Pancreas (tissue), 10 donors: ENCODE data around the gene NOTUM. TPM values are rescaled to one million over a fixed set of nuclear protein-coding genes. Genes with fewer than 3 reads are reported as not detected.

Experiments used
- ATAC-seq, 4 donors: fragments of 200-7000 bp; cut with Tn5 transposase; one replicate each; pipeline versions ENCODE4 v1.8.0 to v1.9.1; 2020; ENCODE audit warnings: mild to moderate bottlenecking in 4 of 4, moderate library complexity in 4 of 4
- DNase-seq, 6 donors: peaks; one replicate each; pipeline ENCODE4 v3.0.0-alpha.2; 2020
- FAIRE-seq: peaks from 2 replicates; lab custom pipeline; 2012; peaks lifted over from hg19 to GRCh38; lab: Jason Lieb, UNC
- H3K27ac ChIP-seq, 4 donors: fragments of 200-600 bp; sonication (generic); 1 replicate in 3 of 4; 2 replicates in 1 of 4; pipeline versions ENCODE4 v1.5.0 to v1.8.0; 2020
- H3K27me3 ChIP-seq, 4 donors: fragments of 200-600 bp; one replicate each; pipeline ENCODE4 v1.8.0; 2021
- H3K36me3 ChIP-seq, 3 donors: fragments of 200-600 bp; sonication (generic) in 1 of 3; one replicate each; pipeline versions ENCODE4 v1.5.0 to v1.8.0; 2020 to 2021
- H3K4me1 ChIP-seq, 3 donors: fragments of 200-600 bp; one replicate each; pipeline ENCODE4 v1.8.0; 2021
- H3K4me3 ChIP-seq, 4 donors: fragments of 200-600 bp; sonication (generic) in 2 of 4; one replicate each; pipeline versions ENCODE4 v1.5.0 to v1.8.0; 2020 to 2021
- H3K9me3 ChIP-seq, 4 donors: fragments of 200-600 bp; one replicate each; pipeline ENCODE4 v1.8.0; 2021
- WGBS, 2 donors: extraction: QIAGEN DNeasy Blood & Tissue Kit; methylation state at CpG; one replicate each; pipeline ENCODE4 v1.1.7; 2013; 5-methylcytosine and 5-hydroxymethylcytosine counted together
- intact Hi-C, 3 donors: fragments of 100-400 bp; cut with DNase I; formaldehyde crosslinking; loops; one replicate each; pipeline versions ENCODE4 v1.11.1 to v1.14.2; 2022
- polyA plus RNA-seq, 2 donors: library from polyadenylated mRNA; stranded (reverse); fragments of 200-250 nt; gene quantifications; one replicate each; pipeline ENCODE4 v1.2.3, GENCODE V29; 2013
- total RNA-seq, 6 donors: library from RNA; stranded (reverse); fragmentation: NEBNext Ultra II Directional in 4 of 6; extraction: Animal tissue kit (Norgen Biotek cat#: 25700) in 4 of 6; gene quantifications; one replicate each; pipeline versions ENCODE4 v1.2.1 to v1.2.4, GENCODE V29; 2021 to 2023
- TF ChIP-seq, protein P1 (sequence below), 4 donors: fragments of 200-600 bp; sonication (generic) in 3 of 4; IDR thresholded peaks; one replicate each; pipeline versions ENCODE4 v1.5.0 to v1.8.0; 2021; ENCODE audit warnings: antibody characterized with exemption in 4 of 4
- donor health status: healthy with polysubstance abuse.
- donor health status: DM: no; HTN: no; CAD: no; lungs with moderate emphysema.
- donor health status: DM: no; HTN: no; CAD: no.
- donor health status: control.
- donor health status: control.
- donor health status: Bipolar disorder and iron deficiency.
- donor health status: DM: yes; HTN: yes; CAD: no.
- donor health status: DM: no; HTN: no; CAD: no.
- donor health status: DM: no; HTN: no; CAD: no.
- donor health status: DM: yes; HTN: yes; CAD: no.

The NOTUM gene
- total and polyA plus RNA-seq, 8 donors: 0.14 to 0.44 (median 0.21) TPM; not detected in 1

- no peak for FAIRE-seq
- DNase-seq: peak in 1 of 6 donors; percentile 68
These were observed 48.3 kb downstream of the NOTUM start for GRCh38 chr17:81912441-81913309.

DNA sequence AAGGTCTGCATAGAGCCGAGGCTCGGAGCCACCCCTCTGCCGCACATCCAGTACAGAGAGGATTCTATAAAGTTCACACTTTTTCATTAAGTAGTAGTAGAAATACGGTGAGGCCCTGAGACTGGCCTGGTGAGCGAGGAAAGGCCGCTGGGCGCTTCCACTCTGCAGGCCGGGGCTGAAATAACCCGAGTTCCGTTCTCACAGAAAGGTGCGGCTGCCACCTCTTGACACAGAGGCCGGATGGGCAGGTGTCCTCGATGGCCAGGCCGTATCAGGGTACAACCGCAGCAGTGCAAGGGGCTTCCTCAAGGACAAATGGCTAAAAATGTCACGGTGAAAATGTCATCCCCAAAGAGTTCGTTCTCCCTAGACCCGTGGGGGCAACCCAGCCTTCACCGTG is 49.0 kb downstream of the NOTUM start:
- peak overlapping the region in 1 of 4 donors; percentile 17 for H3K4me3 ChIP-seq
- H3K36me3 ChIP-seq: peaks cover 0 to 19% (median 15%) of the 10 kb centered on the region in 3 donors
- peak overlapping the region in 2 of 4 donors; percentile 41 to 68 for H3K27ac ChIP-seq
- H3K9me3 ChIP-seq: no peaks in the 10 kb centered on the region
- intact Hi-C loops: no loop called here
- TF ChIP-seq, protein P1, sequence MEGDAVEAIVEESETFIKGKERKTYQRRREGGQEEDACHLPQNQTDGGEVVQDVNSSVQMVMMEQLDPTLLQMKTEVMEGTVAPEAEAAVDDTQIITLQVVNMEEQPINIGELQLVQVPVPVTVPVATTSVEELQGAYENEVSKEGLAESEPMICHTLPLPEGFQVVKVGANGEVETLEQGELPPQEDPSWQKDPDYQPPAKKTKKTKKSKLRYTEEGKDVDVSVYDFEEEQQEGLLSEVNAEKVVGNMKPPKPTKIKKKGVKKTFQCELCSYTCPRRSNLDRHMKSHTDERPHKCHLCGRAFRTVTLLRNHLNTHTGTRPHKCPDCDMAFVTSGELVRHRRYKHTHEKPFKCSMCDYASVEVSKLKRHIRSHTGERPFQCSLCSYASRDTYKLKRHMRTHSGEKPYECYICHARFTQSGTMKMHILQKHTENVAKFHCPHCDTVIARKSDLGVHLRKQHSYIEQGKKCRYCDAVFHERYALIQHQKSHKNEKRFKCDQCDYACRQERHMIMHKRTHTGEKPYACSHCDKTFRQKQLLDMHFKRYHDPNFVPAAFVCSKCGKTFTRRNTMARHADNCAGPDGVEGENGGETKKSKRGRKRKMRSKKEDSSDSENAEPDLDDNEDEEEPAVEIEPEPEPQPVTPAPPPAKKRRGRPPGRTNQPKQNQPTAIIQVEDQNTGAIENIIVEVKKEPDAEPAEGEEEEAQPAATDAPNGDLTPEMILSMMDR (IDR thresholded peaks at IDR 0.05): no peak
- DNase-seq (peak in 1 of 6 donors; percentile 71), FAIRE-seq (no peak), ATAC-seq (no peak)
- H3K4me1 ChIP-seq: peaks cover 12 to 17% (median 15%) of the 10 kb centered on the region in 3 donors
- H3K27me3 ChIP-seq: no peaks in the 10 kb centered on the region
- 72 to 75% methylated on average over 19 of the region's 19 CpGs for WGBS, 2 donors

More at GRCh38 chr17:81912441-81913309, 48.3 kb downstream of the NOTUM start:
- TF ChIP-seq, protein P1 (IDR thresholded peaks at IDR 0.05): no peak
- H3K27ac ChIP-seq: no peak overlapping the region
- peaks cover 0 to 19% (median 15%) of the 10 kb centered on the region in 3 donors for H3K36me3 ChIP-seq
- no peaks in the 10 kb centered on the region for H3K27me3 ChIP-seq
- WGBS, 2 donors: 91 to 96% methylated on average over 32 of the region's 32 CpGs
- H3K9me3 ChIP-seq: no peaks in the 10 kb centered on the region
- no peak overlapping the region for H3K4me3 ChIP-seq
- peaks cover 13 to 22% (median 18%) of the 10 kb centered on the region in 3 donors for H3K4me1 ChIP-seq
- intact Hi-C loops: no loop called here
- no peak for ATAC-seq

GRCh38 chr17:81911277-81911961 is 49.6 kb downstream of the NOTUM start, which contains the start of gene PCYT2:
TSS of gene PCYT2 (minus strand) at chr17:81911399. CDS start at chr17:81911355, 44 bp downstream.
- intact Hi-C loops: no loop called here
- H3K36me3 ChIP-seq: peaks cover 0 to 19% (median 15%) of the 10 kb centered on the region in 3 donors
- peak within 1 kb of the TSS in 3 of 4 donors; percentile 28 to 68 (median 41) for H3K27ac ChIP-seq
- H3K4me1 ChIP-seq: peaks cover 7 to 11% (median 10%) of the 10 kb centered on the region in 3 donors
- no peaks in the 10 kb centered on the region for H3K27me3 ChIP-seq
- DNase-seq (peak; percentile 95 to 99 (median 97)), ATAC-seq (peak; percentile 95 to 97 (median 96)), FAIRE-seq (no peak)
- WGBS, 2 donors: 2% methylated on average over 51 to 84 of the region's 84 CpGs
- H3K9me3 ChIP-seq: no peaks in the 10 kb centered on the region
- peak within 1 kb of the TSS; percentile 69 to 92 (median 76) for H3K4me3 ChIP-seq
- TF ChIP-seq, protein P1 (IDR thresholded peaks at IDR 0.05): peak in 2 of 4 donors; percentile 10 to 31

DNA sequence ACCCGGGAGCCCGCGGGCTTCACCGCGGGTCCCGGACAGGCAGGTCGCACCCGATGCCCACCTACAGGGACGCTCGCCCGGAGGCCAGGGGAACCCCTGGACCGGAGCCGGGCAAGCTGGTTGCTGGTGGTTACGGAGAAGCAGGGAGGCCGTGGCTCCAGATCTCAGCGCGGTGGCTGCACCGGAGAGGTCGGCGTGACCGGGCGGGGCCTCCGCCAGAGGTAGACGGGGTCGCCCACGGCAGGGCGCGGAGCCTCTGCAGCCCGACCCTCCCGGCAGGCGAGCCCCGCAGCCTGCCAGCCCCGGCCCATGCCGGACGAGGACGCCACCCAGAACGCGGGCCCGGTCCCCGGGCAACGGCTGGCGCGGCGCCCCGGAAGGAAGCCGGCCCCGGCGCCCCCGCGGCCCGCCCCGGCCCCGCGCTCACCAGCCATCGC is 50.1 kb downstream of the NOTUM start:
- TF ChIP-seq, protein P1 (IDR thresholded peaks at IDR 0.05): no peak
- Histone ChIP-seq H3K36me3 (peaks cover 0 to 19% (median 15%) of the 10 kb centered on the region in 3 donors), H3K9me3 (no peaks in the 10 kb centered on the region), H3K27ac (peak overlapping the region in 3 of 4 donors; percentile 28 to 55 (median 30)), H3K4me1 (peaks cover 7 to 10% (median 10%) of the 10 kb centered on the region in 3 donors), H3K4me3 (peak overlapping the region; percentile 69 to 92 (median 76)), H3K27me3 (no peaks in the 10 kb centered on the region)
- 0 to 1% methylated on average over 37 to 55 of the region's 55 CpGs for WGBS, 2 donors
- intact Hi-C loops: no loop called here
- ATAC-seq (peak; percentile 0 to 17 (median 6)), FAIRE-seq (no peak), DNase-seq (peak in 1 of 6 donors; percentile 88)
